HG03442 (cell line): ENCODE data around the gene MIGA2.
A peak's percentile ranks its signal among the peaks of the same experiment; 100 is the strongest.
"Not testable (repeated sequence)": the region's sequence is repeated elsewhere in the genome, so short reads cannot be mapped to it uniquely, and the experiment has no call there.

Source experiments
- ATAC-seq: cut with Tn5 transposase; IDR thresholded peaks from one replicate; pipeline ENCODE4 v1.9.1; 2021; ENCODE audit warnings: mild to moderate bottlenecking, moderate library complexity; ENCODE audit not compliant: unreplicated experiment

Gene MIGA2

GRCh38 chr9:129098328-129098727 lies 61.9 kb downstream of the MIGA2 start:
- no peak for ATAC-seq

- no peak for ATAC-seq
These were observed 64.2 kb downstream of the MIGA2 start for GRCh38 chr9:129100383-129101169.

GRCh38 chr9:129101279-129101678 lies 64.9 kb downstream of the MIGA2 start:
- ATAC-seq = no peak

- no peak for ATAC-seq
These were observed 65.7 kb downstream of the MIGA2 start for GRCh38 chr9:129102095-129102525.

- ATAC-seq = no peak
These were observed 66.6 kb downstream of the MIGA2 start for GRCh38 chr9:129102791-129103594.

- ATAC-seq = no peak
These were observed 67.2 kb downstream of the MIGA2 start for GRCh38 chr9:129103595-129103965.

GRCh38 chr9:129104051-129104450 lies 67.6 kb downstream of the MIGA2 start:
- ATAC-seq = no peak

- ATAC-seq = no peak
These were observed 69.7 kb downstream of the MIGA2 start for GRCh38 chr9:129105857-129106694.

GRCh38 chr9:129107651-129108050 lies 71.2 kb downstream of the MIGA2 start:
- no peak for ATAC-seq

- no peak for ATAC-seq
These were observed 71.8 kb downstream of the MIGA2 start for GRCh38 chr9:129108083-129108804.

- ATAC-seq = no peak
These were observed 72.5 kb downstream of the MIGA2 start for GRCh38 chr9:129108805-129109536.

GRCh38 chr9:129109537-129109903 lies 73.1 kb downstream of the MIGA2 start:
- no peak for ATAC-seq

GRCh38 chr9:129109952-129110739 lies 73.7 kb downstream of the MIGA2 start:
- no peak for ATAC-seq

GRCh38 chr9:129110740-129111527 lies 74.5 kb downstream of the MIGA2 start, which contains the start of the genes CRAT and PTPA:
Gene CRAT, minus strand, starts transcription at chr9:129110793. Its CDS starts 284 bp downstream, at chr9:129110509.
Gene PTPA, plus strand, starts transcription at chr9:129111415. Its CDS starts 186 bp downstream, at chr9:129111601.
- ATAC-seq = peak; percentile 80

GRCh38 chr9:129111528-129112151 lies 75.2 kb downstream of the MIGA2 start:
- ATAC-seq = peak; percentile 16

- ATAC-seq = not testable (repeated sequence)
These were observed 76.1 kb downstream of the MIGA2 start for GRCh38 chr9:129112526-129112925.

- no peak for ATAC-seq
These were observed 77.3 kb downstream of the MIGA2 start for GRCh38 chr9:129113645-129114304.
